ENCODE measurements around the gene PTPRN2.

Gene PTPRN2

GRCh38 chr7:158080899-158081445, 506.7 kb downstream of the PTPRN2 start:
- FAIRE-seq (no peak), DNase-seq (ENCODE audit: insufficient read length, low spot score) (no peak)
- no peak for TF ChIP-seq CTCF (IDR thresholded peaks at IDR 0.05; ENCODE audit: insufficient read depth, missing control alignments)

DNA sequence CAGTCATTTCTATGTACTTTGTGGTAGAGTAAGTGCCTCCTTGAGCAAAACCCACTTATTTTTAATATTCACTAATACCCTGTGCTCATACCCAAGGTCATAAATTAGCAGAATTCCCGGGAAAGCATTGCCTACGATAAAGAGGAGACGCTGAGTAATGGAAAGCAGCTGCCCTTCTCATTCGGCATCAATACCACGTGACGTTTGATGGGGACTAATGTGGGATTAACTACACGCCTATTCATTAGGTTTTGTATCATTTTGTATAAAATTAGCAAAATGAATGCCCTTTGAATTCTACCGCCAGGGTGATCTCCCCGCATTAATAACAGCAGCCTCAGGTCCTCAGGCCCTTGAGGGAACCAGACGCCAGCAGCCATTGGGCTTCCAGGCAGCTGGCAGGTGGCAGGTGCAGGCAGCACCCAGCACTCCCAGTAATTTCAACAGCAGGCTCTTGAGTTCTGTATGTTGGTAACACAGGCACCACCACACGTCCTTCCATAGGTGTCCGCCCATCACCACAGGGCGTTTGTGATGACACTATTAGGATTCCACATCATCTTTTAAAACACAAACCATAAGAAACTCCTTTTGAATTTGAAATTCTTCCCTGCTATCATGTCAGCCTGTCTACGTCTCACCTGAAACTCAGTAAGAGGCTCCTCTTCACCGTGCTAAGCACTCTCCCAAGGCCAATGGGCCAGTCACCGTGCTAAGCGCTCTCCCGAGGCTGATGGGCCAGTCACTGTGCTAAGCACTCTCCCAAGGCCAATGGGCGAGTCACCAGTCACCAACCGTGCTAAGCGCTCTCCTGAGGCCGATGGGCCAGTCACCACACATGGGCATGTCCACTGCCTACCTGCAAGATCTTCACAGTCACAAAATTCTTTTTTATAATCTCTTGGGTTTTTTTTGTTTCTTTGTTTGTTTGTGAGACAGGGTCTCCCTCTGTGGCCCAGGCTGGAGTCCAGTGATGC, 509.4 kb downstream of the PTPRN2 start:
- DNase-seq (ENCODE audit: insufficient read length, low spot score) (no peak), FAIRE-seq (no peak)
- TF ChIP-seq CTCF (IDR thresholded peaks at IDR 0.05; ENCODE audit: insufficient read depth, missing control alignments) = no peak

GRCh38 chr7:158077151-158077840, 510.3 kb downstream of the PTPRN2 start:
- no peak for DNase-seq (ENCODE audit: insufficient read length, low spot score)

DNA sequence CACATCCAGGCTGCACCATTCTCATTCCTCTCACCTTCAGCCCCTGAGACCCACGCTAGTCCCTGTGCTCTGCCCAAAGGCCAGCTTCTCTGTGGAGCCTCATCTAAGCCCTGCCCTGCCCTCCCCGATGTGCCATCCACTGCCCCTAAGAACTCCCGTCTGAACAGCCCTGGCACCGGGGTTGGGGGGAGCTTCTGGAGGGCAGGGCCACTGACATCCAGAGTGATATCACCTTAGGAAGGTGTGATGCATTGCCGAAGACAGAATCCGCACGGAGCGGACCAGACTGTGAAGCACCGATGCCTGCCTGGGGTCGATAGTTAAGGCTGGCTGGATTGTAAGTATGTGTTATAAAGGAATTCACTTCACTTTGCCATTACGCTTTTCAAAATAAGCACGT, 511.0 kb downstream of the PTPRN2 start:
- FAIRE-seq = no peak
- DNase-seq (ENCODE audit: insufficient read length, low spot score) = no peak
- no peak for TF ChIP-seq CTCF (IDR thresholded peaks at IDR 0.05; ENCODE audit: insufficient read depth, missing control alignments)

More at GRCh38 chr7:158077151-158077840, 510.3 kb downstream of the PTPRN2 start:
- no peak for FAIRE-seq
- no peak for TF ChIP-seq CTCF (IDR thresholded peaks at IDR 0.05; ENCODE audit: insufficient read depth, missing control alignments)

- TF ChIP-seq CTCF (IDR thresholded peaks at IDR 0.05; ENCODE audit: insufficient read depth, missing control alignments) = no peak
- no peak for DNase-seq (ENCODE audit: insufficient read length, low spot score)
- no peak for FAIRE-seq
These were observed 511.4 kb downstream of the PTPRN2 start for GRCh38 chr7:158076215-158076614.

- no peak for DNase-seq (ENCODE audit: insufficient read length, low spot score)
- TF ChIP-seq CTCF (IDR thresholded peaks at IDR 0.05; ENCODE audit: insufficient read depth, missing control alignments) = no peak
- FAIRE-seq = no peak
These were observed 512.0 kb downstream of the PTPRN2 start for GRCh38 chr7:158075633-158076001.
